Osteoblast (primary cell): ENCODE measurements around the gene DDX56. TPM values are rescaled to one million over a fixed set of nuclear protein-coding genes. Genes with fewer than 3 reads are reported as not detected.
"Not testable (repeated sequence)": the region's sequence is repeated elsewhere in the genome, so short reads cannot be mapped to it uniquely, and the experiment has no call there.

Experiments used
- DNase-seq: peaks from one replicate; pipeline ENCODE4 v3.0.0; 2011; ENCODE audit warnings: low spot score, mixed read lengths; ENCODE audit not compliant: insufficient read length; ENCODE audit errors: missing footprints
- H2AFZ ChIP-seq: 2 replicates; pipeline ENCODE4 v1.6.0; 2011; ENCODE audit warnings: mild to moderate bottlenecking, low read length
- H3K27ac ChIP-seq: 2 replicates; pipeline ENCODE4 v1.5.1; 2011; ENCODE audit warnings: mild to moderate bottlenecking, low read depth, low read length, moderate library complexity
- H3K27me3 ChIP-seq: 2 replicates; pipeline ENCODE4 v1.6.0; 2012; ENCODE audit warnings: mild to moderate bottlenecking, control low read depth, inconsistent platforms, low read length, moderate library complexity; ENCODE audit not compliant: insufficient read depth
- H3K36me3 ChIP-seq: 2 replicates; pipeline ENCODE4 v1.5.1; 2011; ENCODE audit warnings: mild to moderate bottlenecking, low read length, control low read depth, moderate library complexity; ENCODE audit not compliant: insufficient read depth
- H3K4me1 ChIP-seq: 2 replicates; pipeline ENCODE4 v1.5.1; 2011; ENCODE audit warnings: mild to moderate bottlenecking, low read length, control low read depth, moderate library complexity; ENCODE audit not compliant: insufficient read depth
- H3K4me2 ChIP-seq: 2 replicates; pipeline ENCODE4 v1.6.0; 2011; ENCODE audit warnings: mild to moderate bottlenecking, low read length; ENCODE audit not compliant: insufficient read depth
- H3K4me3 ChIP-seq: fragments of 200-600 bp; sonication (generic); 3 replicates; pipeline ENCODE4 v1.5.1; 2012; ENCODE audit warnings: mild to moderate bottlenecking, low read length, inconsistent platforms; ENCODE audit not compliant: insufficient read depth
- H3K79me2 ChIP-seq: 2 replicates; pipeline ENCODE4 v1.6.0; 2012; ENCODE audit warnings: mild to moderate bottlenecking, low read length, control low read depth, inconsistent platforms; ENCODE audit not compliant: insufficient read depth
- H3K9me3 ChIP-seq: 2 replicates; pipeline ENCODE4 v1.5.1; 2011; ENCODE audit warnings: low read depth, low read length, control low read depth
- H4K20me1 ChIP-seq: 2 replicates; pipeline ENCODE4 v1.6.0; 2012; ENCODE audit warnings: mild to moderate bottlenecking, low read length, control low read depth; ENCODE audit not compliant: insufficient read depth
- CTCF ChIP-seq: IDR thresholded peaks from 2 replicates; pipeline ENCODE4 v1.5.1; 2011; ENCODE audit warnings: mild to moderate bottlenecking, low read depth, low read length, moderate library complexity; ENCODE audit errors: extremely low read depth
- total RNA-seq: library from RNA; depleted of rRNA; stranded (reverse); fragments of >200 nt; gene quantifications from 2 replicates; pipeline ENCODE4 v1.2.3, GENCODE V29; 2012

The DDX56 gene
- total RNA-seq, 1 donor, result 34.7 TPM

- H2AFZ ChIP-seq, result no peak overlapping the region
- peaks cover 21% of the 10 kb centered on the region for H3K4me1 ChIP-seq
- no peak for TF ChIP-seq CTCF
- no peaks in the 10 kb centered on the region for H3K36me3 ChIP-seq
- H3K4me3 ChIP-seq, result no peak overlapping the region
- peaks cover 5% of the 10 kb centered on the region for H4K20me1 ChIP-seq
- no peak overlapping the region for H3K27ac ChIP-seq
- H3K79me2 ChIP-seq, result peaks cover 31% of the 10 kb centered on the region
- H3K27me3 ChIP-seq, result no peaks in the 10 kb centered on the region
- H3K9me3 ChIP-seq, result no peaks in the 10 kb centered on the region
- no peak overlapping the region for H3K4me2 ChIP-seq
- no peak for DNase-seq
Observed at GRCh38 chr7:44604941-44605340, 31.2 kb upstream of the DDX56 start.

- H3K79me2 ChIP-seq, result peaks cover 14% of the 10 kb centered on the region
- no peak overlapping the region for H3K4me2 ChIP-seq
- H4K20me1 ChIP-seq, result no peaks in the 10 kb centered on the region
- H3K27me3 ChIP-seq, result no peaks in the 10 kb centered on the region
- peaks cover 16% of the 10 kb centered on the region for H3K4me1 ChIP-seq
- no peak overlapping the region for H2AFZ ChIP-seq
- H3K27ac ChIP-seq, result no peak overlapping the region
- H3K4me3 ChIP-seq, result no peak overlapping the region
- H3K9me3 ChIP-seq, result no peaks in the 10 kb centered on the region
- no peaks in the 10 kb centered on the region for H3K36me3 ChIP-seq
- TF ChIP-seq CTCF, result no peak
- DNase-seq, result no peak
Observed at GRCh38 chr7:44603193-44603592, 29.5 kb upstream of the DDX56 start.

GRCh38 chr7:44602576-44602910 lies 28.8 kb upstream of the DDX56 start:
- H3K4me1 ChIP-seq, result peaks cover 15% of the 10 kb centered on the region
- H3K4me2 ChIP-seq, result no peak overlapping the region
- no peak overlapping the region for H3K27ac ChIP-seq
- TF ChIP-seq CTCF, result no peak
- no peak for DNase-seq
- H3K9me3 ChIP-seq, result no peaks in the 10 kb centered on the region
- no peaks in the 10 kb centered on the region for H4K20me1 ChIP-seq
- H3K27me3 ChIP-seq, result no peaks in the 10 kb centered on the region
- no peaks in the 10 kb centered on the region for H3K36me3 ChIP-seq
- no peak overlapping the region for H2AFZ ChIP-seq
- no peak overlapping the region for H3K4me3 ChIP-seq
- H3K79me2 ChIP-seq, result peaks cover 7% of the 10 kb centered on the region

GRCh38 chr7:44599222-44599621 lies 25.5 kb upstream of the DDX56 start:
- no peaks in the 10 kb centered on the region for H3K36me3 ChIP-seq
- no peak overlapping the region for H3K4me3 ChIP-seq
- TF ChIP-seq CTCF, result no peak

GRCh38 chr7:44597181-44597580 lies 23.5 kb upstream of the DDX56 start:
- H3K4me2 ChIP-seq, H3K27ac ChIP-seq, DNase-seq, H3K4me1 ChIP-seq, H3K9me3 ChIP-seq, H3K79me2 ChIP-seq, H4K20me1 ChIP-seq, H3K27me3 ChIP-seq, H2AFZ ChIP-seq, H3K4me3 ChIP-seq, H3K36me3 ChIP-seq: not testable (repeated sequence)

More at GRCh38 chr7:44599222-44599621, 25.5 kb upstream of the DDX56 start:
- no peak overlapping the region for H2AFZ ChIP-seq
- no peaks in the 10 kb centered on the region for H4K20me1 ChIP-seq
- H3K9me3 ChIP-seq, result no peaks in the 10 kb centered on the region
- no peaks in the 10 kb centered on the region for H3K4me1 ChIP-seq
- no peaks in the 10 kb centered on the region for H3K79me2 ChIP-seq
- H3K27me3 ChIP-seq, result no peaks in the 10 kb centered on the region
- no peak overlapping the region for H3K4me2 ChIP-seq
- no peak overlapping the region for H3K27ac ChIP-seq
- DNase-seq, result no peak
